ENCODE measurements around the gene AMZ2.

Gene AMZ2

DNA sequence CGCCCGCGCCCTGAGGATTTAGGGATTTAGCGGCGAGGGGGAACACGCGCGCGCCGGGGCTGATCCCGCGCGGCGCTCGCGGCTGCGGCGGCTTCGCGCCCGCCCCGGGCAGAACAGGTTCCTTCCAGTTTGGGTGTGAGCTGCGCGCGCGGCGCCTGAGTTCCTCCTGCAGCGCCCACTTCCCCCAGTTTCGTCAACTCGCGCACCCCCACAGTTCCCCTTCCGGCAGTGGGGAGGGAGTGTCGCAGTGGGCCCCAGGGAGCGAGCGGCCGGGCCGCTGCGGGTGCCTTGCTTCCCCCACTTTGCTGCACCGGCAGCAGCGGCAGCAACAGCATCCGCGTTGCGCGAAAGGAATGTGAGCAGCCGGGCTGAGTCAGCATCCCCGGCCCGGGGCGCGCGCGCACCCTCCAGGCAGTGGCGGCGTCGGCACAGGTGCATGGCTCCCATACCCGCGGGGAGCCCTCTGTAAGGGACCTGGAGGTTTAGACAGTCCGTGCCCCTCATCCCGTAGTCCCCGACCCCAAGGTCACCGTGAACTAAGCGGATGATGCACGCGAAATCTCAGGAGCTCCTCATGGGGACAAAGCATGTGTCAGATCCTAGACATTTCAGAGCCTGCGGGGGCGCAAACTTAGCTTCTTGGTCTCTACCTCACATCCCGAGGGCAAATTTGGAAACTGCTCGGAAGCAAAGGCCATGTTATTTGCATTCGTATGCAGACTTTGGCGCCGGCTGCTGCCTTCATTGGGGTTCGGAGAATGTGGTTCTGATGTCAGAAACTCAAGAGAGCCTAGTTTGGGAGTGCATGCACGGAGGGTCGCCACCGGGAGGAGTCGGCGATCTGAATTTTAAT lies 44.2 kb downstream of the AMZ2 start:
- DNase-seq, result peak; percentile 54

DNA sequence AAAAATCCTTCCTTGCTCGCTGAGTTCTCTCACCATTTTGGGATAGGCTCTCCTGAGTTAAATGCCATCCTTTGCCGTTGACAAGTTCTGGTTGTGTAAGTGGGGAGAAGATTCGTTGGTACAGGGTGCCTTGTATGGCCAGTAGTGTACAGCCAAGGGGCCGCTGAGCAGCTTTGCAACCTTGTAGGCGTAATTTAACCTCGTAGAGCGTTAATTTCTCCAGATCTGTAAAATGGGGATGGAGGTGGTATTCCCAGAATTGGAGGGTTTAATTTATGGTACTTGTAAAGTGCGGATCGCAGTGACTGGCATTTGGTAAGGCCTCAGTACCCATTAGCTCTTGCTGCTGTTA lies 44.8 kb downstream of the AMZ2 start:
- DNase-seq, result no peak

- no peak for DNase-seq
These were observed 45.8 kb downstream of the AMZ2 start for GRCh38 chr17:68293490-68294195.

- no peak for DNase-seq
These were observed 46.3 kb downstream of the AMZ2 start for GRCh38 chr17:68294196-68294555.

- no peak for DNase-seq
These were observed 46.8 kb downstream of the AMZ2 start for GRCh38 chr17:68294617-68295016.

GRCh38 chr17:68295086-68295485 lies 47.2 kb downstream of the AMZ2 start:
- no peak for DNase-seq

DNA sequence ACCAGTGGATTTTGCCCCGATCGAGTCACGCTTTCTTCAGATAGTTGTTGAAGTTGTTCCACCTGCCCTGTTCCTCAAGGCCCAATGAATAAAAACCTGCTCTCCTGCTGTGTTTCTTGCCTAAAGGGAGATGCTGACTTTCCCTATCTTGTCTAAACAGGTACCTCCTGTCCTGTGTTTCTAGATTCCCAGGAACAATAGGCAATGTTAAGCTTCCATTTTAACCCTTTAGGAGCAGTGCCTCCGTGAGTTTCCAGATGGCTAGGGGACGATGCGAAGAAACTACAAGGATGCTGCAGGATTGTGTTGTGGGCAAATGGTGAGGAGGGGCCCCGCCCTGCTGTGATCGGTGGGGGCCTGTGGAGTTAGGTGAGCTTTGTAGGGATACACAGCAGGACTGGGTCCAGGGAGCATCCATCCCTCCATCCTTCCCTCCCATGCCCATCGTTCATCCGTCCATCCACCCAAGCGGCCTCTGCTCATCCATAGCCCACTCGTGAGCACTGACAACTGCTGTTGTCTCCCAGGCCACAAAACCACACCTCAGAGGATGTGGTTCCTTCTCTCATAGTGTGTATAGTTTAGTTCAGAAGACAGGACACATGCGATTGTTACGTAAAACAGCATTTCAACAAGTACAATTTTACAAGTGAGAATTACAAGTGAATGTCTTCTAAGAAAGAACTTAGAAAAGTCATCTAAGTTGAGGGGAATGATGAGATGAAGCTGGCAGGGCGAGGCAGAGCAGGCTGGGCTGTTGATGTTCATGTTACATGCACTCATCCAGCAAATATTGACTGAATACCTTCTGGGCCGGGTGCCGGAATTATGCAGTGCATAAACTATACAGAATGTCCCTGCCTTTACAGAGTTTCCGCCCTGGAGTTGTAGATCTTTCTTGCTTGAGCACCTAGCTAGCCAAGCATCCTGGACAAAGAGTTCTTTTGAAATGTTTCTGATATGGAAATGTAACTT lies 48.7 kb downstream of the AMZ2 start:
- DNase-seq, result no peak

- no peak for DNase-seq
These were observed 49.4 kb downstream of the AMZ2 start for GRCh38 chr17:68297195-68297594.

DNA sequence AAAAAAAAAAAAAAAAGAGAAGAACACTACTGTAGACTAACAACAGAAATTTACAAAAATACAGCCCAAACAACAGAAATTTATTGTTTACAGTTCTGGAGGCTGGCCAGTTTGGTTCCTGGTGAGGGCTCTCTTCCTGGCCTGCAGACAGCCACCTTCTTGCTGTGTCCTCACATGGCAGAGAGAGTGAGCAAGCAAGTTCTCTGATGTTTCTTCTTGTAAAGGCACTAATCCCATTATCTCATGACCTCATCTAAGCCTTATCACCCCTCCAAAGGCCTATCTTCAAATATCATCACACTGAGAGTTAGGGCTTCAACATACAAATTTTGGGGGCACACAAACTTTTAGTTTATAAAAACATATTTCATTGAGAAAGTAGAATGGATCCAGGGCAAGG lies 50.8 kb downstream of the AMZ2 start:
- no peak for DNase-seq

GRCh38 chr17:68299817-68300216 lies 52.0 kb downstream of the AMZ2 start:
- DNase-seq, result no peak

DNA sequence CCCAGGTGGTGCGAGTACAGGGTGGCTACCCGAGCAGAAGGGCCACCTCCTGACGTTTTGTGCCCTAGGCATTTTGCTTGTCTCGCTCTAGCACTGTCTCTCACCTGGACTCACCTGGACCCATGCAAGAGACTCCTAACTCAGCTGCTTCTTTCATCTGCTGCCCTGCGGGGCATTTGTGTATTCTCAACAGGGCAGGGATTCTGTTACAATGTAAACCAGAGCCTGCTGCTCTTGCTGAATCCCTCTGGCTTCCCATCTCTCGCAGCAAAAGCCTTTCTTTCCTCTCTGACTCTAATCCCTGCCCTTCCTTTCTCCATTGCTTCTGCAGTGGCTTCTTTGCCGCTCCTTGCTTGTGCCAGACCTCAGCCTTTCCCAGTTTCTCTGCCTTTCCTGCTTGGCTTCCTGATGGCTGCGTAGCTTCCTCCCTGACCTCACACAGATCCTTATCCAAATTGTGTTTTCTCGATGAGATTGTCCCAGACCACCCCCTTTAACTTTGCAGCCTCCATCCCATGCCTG lies 53.7 kb downstream of the AMZ2 start:
- no peak for DNase-seq

DNA sequence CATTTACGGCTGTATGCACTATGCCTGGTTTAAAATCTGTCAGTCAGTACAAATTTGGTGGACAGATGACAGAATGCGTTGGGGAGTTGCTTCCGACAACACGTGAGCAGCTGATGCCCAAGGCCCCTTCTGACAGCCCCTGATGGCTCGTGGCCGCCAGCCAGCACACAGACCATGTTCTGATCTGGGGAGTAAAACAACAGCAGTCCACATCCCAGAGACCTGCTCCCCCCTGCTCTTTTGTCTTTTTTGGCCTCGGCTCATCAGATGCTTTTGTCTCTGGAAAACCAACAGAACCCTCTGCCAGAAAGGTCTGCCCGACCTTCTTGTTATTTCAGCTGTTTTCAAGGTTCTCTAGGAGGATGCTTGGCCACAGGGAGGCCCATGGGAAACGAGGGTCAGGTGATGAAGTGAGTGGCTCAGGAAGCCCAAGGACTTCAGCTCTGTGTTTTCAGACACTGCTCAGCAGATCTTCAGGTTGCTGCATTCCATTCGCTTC lies 54.3 kb downstream of the AMZ2 start:
- peak; percentile 71 for DNase-seq

- peak; percentile 75 for DNase-seq
These were observed 54.8 kb downstream of the AMZ2 start for GRCh38 chr17:68302666-68303065.

DNA sequence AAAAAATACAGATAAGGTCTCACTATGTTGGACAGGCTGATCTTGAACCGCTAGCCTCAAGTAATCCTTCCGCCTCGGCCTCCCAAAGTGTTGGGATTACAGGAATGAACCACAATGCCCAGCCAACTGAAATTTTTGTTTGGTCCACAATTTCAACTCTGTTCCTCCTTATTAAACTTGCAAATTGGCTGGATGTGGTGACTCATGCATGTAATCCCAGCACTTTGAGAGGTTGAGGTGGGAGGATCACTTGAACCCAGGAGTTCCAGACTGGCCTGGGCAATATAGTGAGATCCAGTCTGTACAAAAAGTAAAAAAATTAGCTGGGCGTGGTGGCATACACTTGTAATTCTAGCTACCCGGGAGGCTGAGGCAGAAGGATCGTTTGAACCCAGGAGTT lies 56.9 kb downstream of the AMZ2 start:
- no peak for DNase-seq

DNA sequence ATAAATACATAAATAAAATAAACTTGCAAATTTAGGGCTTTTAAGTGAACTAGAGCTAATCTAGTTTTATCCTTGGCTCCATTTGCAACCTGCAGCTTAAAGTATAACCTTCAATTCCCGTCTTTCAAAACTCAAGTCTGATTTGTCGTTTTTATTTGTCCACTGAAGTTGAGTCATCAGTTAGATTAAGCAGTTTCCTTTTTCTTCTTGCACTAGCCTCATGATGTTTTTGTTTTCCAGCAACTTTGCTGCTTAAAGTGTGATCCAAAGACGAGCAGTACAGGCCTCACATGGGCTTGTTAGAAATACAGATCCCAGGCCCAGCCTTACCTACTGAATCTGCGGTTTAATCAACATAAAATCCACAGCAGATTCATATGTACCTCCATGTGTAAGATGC lies 57.3 kb downstream of the AMZ2 start:
- DNase-seq, result no peak
